Measurements from ENCODE around the gene GDF7.
A peak's percentile ranks its signal among the peaks of the same experiment; 100 is the strongest.

Gene GDF7

DNA sequence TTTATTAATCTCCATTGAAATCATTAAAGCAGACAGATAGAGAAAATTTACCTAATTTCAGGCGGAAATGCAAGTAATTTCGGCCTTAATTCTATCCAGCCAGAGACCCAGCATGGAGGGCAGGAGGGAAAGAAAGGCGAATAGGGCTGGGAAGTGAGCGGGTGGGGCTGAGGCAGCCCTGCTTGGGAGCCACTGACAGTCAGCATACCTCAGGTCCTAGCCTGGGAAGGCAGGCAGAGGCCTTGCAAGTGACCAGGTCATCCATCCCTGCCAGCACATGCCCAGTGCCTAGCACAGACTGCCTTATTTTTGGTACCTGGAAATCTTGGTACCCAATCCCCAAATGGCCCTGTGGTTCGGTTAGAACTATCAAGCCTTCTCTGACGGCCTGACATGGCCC is 1.5 kb downstream of the GDF7 start:
- H3K79me1 ChIP-seq (replicated peaks; ENCODE audit: low read length, poor library complexity, severe bottlenecking) = peaks cover 10% of the 10 kb centered on the region
- H3K9ac ChIP-seq (ENCODE audit: low read length) = no peak overlapping the region
- H2AFZ ChIP-seq (ENCODE audit: low read depth, low read length) = no peak overlapping the region
- WGBS = 82% methylated on average over 6 of the region's 6 CpGs
- no peak overlapping the region for H3K4ac ChIP-seq (ENCODE audit: low read depth in 1 of 2, low read length in 2 of 2)
- no peak overlapping the region for H3K14ac ChIP-seq (ENCODE audit: low read length in 2 of 2)
- no peak overlapping the region for H2BK12ac ChIP-seq (ENCODE audit: low read length in 2 of 2)
- H3K4me2 ChIP-seq (ENCODE audit: low read length, poor library complexity, severe bottlenecking) = peak overlapping the region; percentile 64
- no peak for DNase-seq
- peaks cover 45% of the 10 kb centered on the region for H3K4me1 ChIP-seq (ENCODE audit: control insufficient read depth, insufficient read depth, low read depth, low read length)
- no peak overlapping the region for H4K91ac ChIP-seq (ENCODE audit: low read length)
- H3K23ac ChIP-seq (ENCODE audit: low read length in 2 of 2) = no peak overlapping the region
- no peaks in the 10 kb centered on the region for H3K9me3 ChIP-seq (ENCODE audit: control insufficient read depth, low read length)
- peak overlapping the region in 1 of 2 experiments; percentile 36 for H3K4me3 ChIP-seq (ENCODE audit: insufficient read depth in 1 of 2, low read depth in 1 of 2, low read length in 2 of 2)
- H2BK120ac ChIP-seq (ENCODE audit: low read depth, low read length) = no peak overlapping the region
- peaks cover 24 to 91% of the 10 kb centered on the region in 2 experiments for H3K27me3 ChIP-seq (ENCODE audit: control insufficient read depth in 1 of 2, insufficient read depth in 1 of 2, low read length in 2 of 2)
- no peak overlapping the region for H4K8ac ChIP-seq (ENCODE audit: low read length)
- H2BK15ac ChIP-seq (ENCODE audit: low read depth, poor library complexity, severe bottlenecking) = no peak overlapping the region
- H3K27ac ChIP-seq (ENCODE audit: low read length, poor library complexity, severe bottlenecking) = no peak overlapping the region
- H2AK5ac ChIP-seq (ENCODE audit: low read length, severe bottlenecking) = no peak overlapping the region
- peaks cover 0 to 31% of the 10 kb centered on the region in 2 experiments for H3K36me3 ChIP-seq (ENCODE audit: control insufficient read depth in 1 of 2, insufficient read depth in 2 of 2, low read depth in 1 of 2, low read length in 2 of 2)
- no peak overlapping the region for H2BK5ac ChIP-seq (ENCODE audit: low read depth, low read length, poor library complexity, severe bottlenecking)
- H3K18ac ChIP-seq (ENCODE audit: low read depth in 1 of 2, low read length in 2 of 2) = no peak overlapping the region

DNA sequence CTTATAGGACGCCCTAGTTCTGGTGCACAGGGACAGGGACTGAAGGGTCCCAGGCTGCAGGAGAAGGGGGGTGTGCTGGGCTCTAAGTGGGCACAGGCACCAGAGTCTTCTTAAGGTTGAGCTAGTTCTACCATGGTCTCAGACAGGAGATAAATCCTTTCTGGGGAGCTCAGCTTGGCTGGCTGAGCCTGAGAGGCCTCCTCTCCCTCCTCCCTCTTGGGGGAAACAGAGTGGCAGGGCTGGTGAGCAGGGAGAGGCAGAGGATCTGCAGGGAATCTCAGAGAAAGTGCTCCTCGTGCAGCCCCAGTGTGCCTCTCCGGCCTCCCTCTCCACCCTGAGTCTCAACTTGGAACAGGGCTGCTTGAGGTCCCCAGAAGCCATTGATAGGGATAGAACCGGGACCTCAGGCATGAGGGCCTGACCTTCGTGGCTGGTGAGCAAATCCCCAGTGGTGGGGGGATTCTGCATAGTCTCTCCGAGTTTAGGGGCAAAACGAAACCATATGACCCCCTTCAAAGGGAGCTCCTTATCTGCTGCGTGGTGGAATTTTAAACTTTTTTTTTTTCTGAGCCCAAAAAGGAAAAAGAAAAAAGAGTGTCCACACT is 2.0 kb downstream of the GDF7 start:
- H2BK15ac ChIP-seq (ENCODE audit: low read depth, poor library complexity, severe bottlenecking) = no peak overlapping the region
- H3K4ac ChIP-seq (ENCODE audit: low read depth in 1 of 2, low read length in 2 of 2) = no peak overlapping the region
- H2BK120ac ChIP-seq (ENCODE audit: low read depth, low read length) = no peak overlapping the region
- no peak overlapping the region for H2BK5ac ChIP-seq (ENCODE audit: low read depth, low read length, poor library complexity, severe bottlenecking)
- no peak overlapping the region for H3K18ac ChIP-seq (ENCODE audit: low read depth in 1 of 2, low read length in 2 of 2)
- H3K27me3 ChIP-seq (ENCODE audit: control insufficient read depth in 1 of 2, insufficient read depth in 1 of 2, low read length in 2 of 2) = peaks cover 20 to 91% of the 10 kb centered on the region in 2 experiments
- H3K4me2 ChIP-seq (ENCODE audit: low read length, poor library complexity, severe bottlenecking) = peak overlapping the region; percentile 64
- peaks cover 43% of the 10 kb centered on the region for H3K4me1 ChIP-seq (ENCODE audit: control insufficient read depth, insufficient read depth, low read depth, low read length)
- no peak for DNase-seq
- peaks cover 10% of the 10 kb centered on the region for H3K79me1 ChIP-seq (replicated peaks; ENCODE audit: low read length, poor library complexity, severe bottlenecking)
- no peak overlapping the region for H2AFZ ChIP-seq (ENCODE audit: low read depth, low read length)
- H3K9ac ChIP-seq (ENCODE audit: low read length) = no peak overlapping the region
- no peak overlapping the region for H3K27ac ChIP-seq (ENCODE audit: low read length, poor library complexity, severe bottlenecking)
- H2AK5ac ChIP-seq (ENCODE audit: low read length, severe bottlenecking) = no peak overlapping the region
- no peaks in the 10 kb centered on the region for H3K9me3 ChIP-seq (ENCODE audit: control insufficient read depth, low read length)
- 68% methylated on average over 8 of the region's 8 CpGs for WGBS
- H3K36me3 ChIP-seq (ENCODE audit: control insufficient read depth in 1 of 2, insufficient read depth in 2 of 2, low read depth in 1 of 2, low read length in 2 of 2) = peaks cover 0 to 35% of the 10 kb centered on the region in 2 experiments
- H3K4me3 ChIP-seq (ENCODE audit: insufficient read depth in 1 of 2, low read depth in 1 of 2, low read length in 2 of 2) = peak overlapping the region in 1 of 2 experiments; percentile 36
- no peak overlapping the region for H3K14ac ChIP-seq (ENCODE audit: low read length in 2 of 2)
- no peak overlapping the region for H3K23ac ChIP-seq (ENCODE audit: low read length in 2 of 2)
- no peak overlapping the region for H4K91ac ChIP-seq (ENCODE audit: low read length)
- no peak overlapping the region for H2BK12ac ChIP-seq (ENCODE audit: low read length in 2 of 2)
- H4K8ac ChIP-seq (ENCODE audit: low read length) = no peak overlapping the region

DNA sequence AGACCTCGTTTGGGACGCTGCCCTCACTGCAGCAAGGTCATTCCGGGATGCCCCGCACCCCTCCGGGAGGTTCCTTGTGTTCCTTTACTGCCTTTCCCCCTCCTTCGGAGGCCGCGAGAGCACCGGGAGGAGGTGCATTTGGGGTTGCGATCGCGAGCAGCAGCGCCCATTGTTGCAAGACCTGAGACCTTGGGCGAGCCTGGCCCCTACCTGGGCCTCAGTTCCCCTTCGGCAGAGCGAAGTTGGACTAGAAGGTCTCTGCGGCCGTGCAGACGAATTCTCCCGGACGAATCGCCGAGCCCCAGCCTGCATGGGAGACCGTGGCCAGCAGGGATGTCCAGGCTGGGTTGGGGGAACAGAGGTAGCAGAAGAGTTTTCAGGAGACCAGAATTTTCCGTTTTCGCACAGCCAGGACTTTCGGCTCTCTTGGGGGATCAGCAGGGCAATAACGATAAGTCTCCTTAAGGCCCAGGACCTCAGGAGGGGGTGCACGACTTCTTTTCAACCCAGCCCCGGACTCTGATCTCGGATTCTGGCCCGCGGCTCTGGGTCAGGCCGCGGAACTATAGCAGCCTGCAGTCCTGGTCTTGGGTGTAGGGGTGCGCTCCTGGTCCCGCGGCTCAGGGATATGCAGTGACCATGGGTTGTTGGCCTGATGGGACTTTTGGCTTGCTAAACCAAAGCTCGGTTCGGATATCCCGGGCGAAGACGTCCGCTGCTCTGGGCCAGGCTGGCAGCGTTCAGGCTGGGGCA is 2.8 kb downstream of the GDF7 start:
- H3K4me3 ChIP-seq (ENCODE audit: insufficient read depth in 1 of 2, low read depth in 1 of 2, low read length in 2 of 2) = no peak overlapping the region
- H3K4me2 ChIP-seq (ENCODE audit: low read length, poor library complexity, severe bottlenecking) = peak overlapping the region; percentile 17
- H2BK12ac ChIP-seq (ENCODE audit: low read length in 2 of 2) = no peak overlapping the region
- H3K79me1 ChIP-seq (replicated peaks; ENCODE audit: low read length, poor library complexity, severe bottlenecking) = peaks cover 10% of the 10 kb centered on the region
- H4K91ac ChIP-seq (ENCODE audit: low read length) = no peak overlapping the region
- no peak overlapping the region for H2BK120ac ChIP-seq (ENCODE audit: low read depth, low read length)
- no peak overlapping the region for H2AK5ac ChIP-seq (ENCODE audit: low read length, severe bottlenecking)
- no peak overlapping the region for H2BK15ac ChIP-seq (ENCODE audit: low read depth, poor library complexity, severe bottlenecking)
- H3K23ac ChIP-seq (ENCODE audit: low read length in 2 of 2) = no peak overlapping the region
- no peak overlapping the region for H4K8ac ChIP-seq (ENCODE audit: low read length)
- H2AFZ ChIP-seq (ENCODE audit: low read depth, low read length) = no peak overlapping the region
- no peak overlapping the region for H3K14ac ChIP-seq (ENCODE audit: low read length in 2 of 2)
- H3K4me1 ChIP-seq (ENCODE audit: control insufficient read depth, insufficient read depth, low read depth, low read length) = peaks cover 44% of the 10 kb centered on the region
- no peaks in the 10 kb centered on the region for H3K9me3 ChIP-seq (ENCODE audit: control insufficient read depth, low read length)
- no peak overlapping the region for H2BK5ac ChIP-seq (ENCODE audit: low read depth, low read length, poor library complexity, severe bottlenecking)
- 59% methylated on average over 45 of the region's 45 CpGs for WGBS
- no peak overlapping the region for H3K4ac ChIP-seq (ENCODE audit: low read depth in 1 of 2, low read length in 2 of 2)
- H3K9ac ChIP-seq (ENCODE audit: low read length) = no peak overlapping the region
- H3K27ac ChIP-seq (ENCODE audit: low read length, poor library complexity, severe bottlenecking) = no peak overlapping the region
- H3K36me3 ChIP-seq (ENCODE audit: control insufficient read depth in 1 of 2, insufficient read depth in 2 of 2, low read depth in 1 of 2, low read length in 2 of 2) = peaks cover 0 to 39% of the 10 kb centered on the region in 2 experiments
- no peak overlapping the region for H3K18ac ChIP-seq (ENCODE audit: low read depth in 1 of 2, low read length in 2 of 2)
- no peak for DNase-seq
- H3K27me3 ChIP-seq (ENCODE audit: control insufficient read depth in 1 of 2, insufficient read depth in 1 of 2, low read length in 2 of 2) = peaks cover 12 to 88% of the 10 kb centered on the region in 2 experiments

DNA sequence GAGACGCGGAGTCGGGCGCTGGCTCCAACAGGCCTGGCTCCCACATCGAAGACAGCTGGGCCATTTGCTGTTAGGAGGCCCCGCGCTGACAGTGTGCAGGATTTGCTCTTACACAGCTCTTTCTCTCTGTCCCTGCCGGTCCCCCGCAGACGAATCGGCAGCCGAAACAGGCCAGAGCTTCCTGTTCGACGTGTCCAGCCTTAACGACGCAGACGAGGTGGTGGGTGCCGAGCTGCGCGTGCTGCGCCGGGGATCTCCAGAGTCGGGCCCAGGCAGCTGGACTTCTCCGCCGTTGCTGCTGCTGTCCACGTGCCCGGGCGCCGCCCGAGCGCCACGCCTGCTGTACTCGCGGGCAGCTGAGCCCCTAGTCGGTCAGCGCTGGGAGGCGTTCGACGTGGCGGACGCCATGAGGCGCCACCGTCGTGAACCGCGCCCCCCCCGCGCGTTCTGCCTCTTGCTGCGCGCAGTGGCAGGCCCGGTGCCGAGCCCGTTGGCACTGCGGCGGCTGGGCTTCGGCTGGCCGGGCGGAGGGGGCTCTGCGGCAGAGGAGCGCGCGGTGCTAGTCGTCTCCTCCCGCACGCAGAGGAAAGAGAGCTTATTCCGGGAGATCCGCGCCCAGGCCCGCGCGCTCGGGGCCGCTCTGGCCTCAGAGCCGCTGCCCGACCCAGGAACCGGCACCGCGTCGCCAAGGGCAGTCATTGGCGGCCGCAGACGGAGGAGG is 3.5 kb downstream of the GDF7 start:
- Histone ChIP-seq H3K14ac (ENCODE audit: low read length in 2 of 2) (no peak overlapping the region), H3K36me3 (ENCODE audit: control insufficient read depth in 1 of 2, insufficient read depth in 2 of 2, low read depth in 1 of 2, low read length in 2 of 2) (peaks cover 0 to 41% of the 10 kb centered on the region in 2 experiments), H3K4me1 (ENCODE audit: control insufficient read depth, insufficient read depth, low read depth, low read length) (peaks cover 43% of the 10 kb centered on the region), H2BK120ac (ENCODE audit: low read depth, low read length) (no peak overlapping the region), H3K4me3 (ENCODE audit: insufficient read depth in 1 of 2, low read depth in 1 of 2, low read length in 2 of 2) (no peak overlapping the region), H3K27ac (ENCODE audit: low read length, poor library complexity, severe bottlenecking) (no peak overlapping the region), H3K18ac (ENCODE audit: low read depth in 1 of 2, low read length in 2 of 2) (no peak overlapping the region), H3K4ac (ENCODE audit: low read depth in 1 of 2, low read length in 2 of 2) (no peak overlapping the region), H2BK12ac (ENCODE audit: low read length in 2 of 2) (no peak overlapping the region), H3K23ac (ENCODE audit: low read length in 2 of 2) (no peak overlapping the region), H4K8ac (ENCODE audit: low read length) (no peak overlapping the region), H3K4me2 (ENCODE audit: low read length, poor library complexity, severe bottlenecking) (no peak overlapping the region), H2BK15ac (ENCODE audit: low read depth, poor library complexity, severe bottlenecking) (no peak overlapping the region), H3K79me1 (replicated peaks; ENCODE audit: low read length, poor library complexity, severe bottlenecking) (peaks cover 10% of the 10 kb centered on the region), H3K9ac (ENCODE audit: low read length) (no peak overlapping the region), H4K91ac (ENCODE audit: low read length) (peak overlapping the region; percentile 27), H3K9me3 (ENCODE audit: control insufficient read depth, low read length) (no peaks in the 10 kb centered on the region), H2AK5ac (ENCODE audit: low read length, severe bottlenecking) (no peak overlapping the region), H2BK5ac (ENCODE audit: low read depth, low read length, poor library complexity, severe bottlenecking) (no peak overlapping the region), H2AFZ (ENCODE audit: low read depth, low read length) (no peak overlapping the region), H3K27me3 (ENCODE audit: control insufficient read depth in 1 of 2, insufficient read depth in 1 of 2, low read length in 2 of 2) (peaks cover 5 to 80% of the 10 kb centered on the region in 2 experiments)
- no peak for DNase-seq
- 69% methylated on average over 83 of the region's 83 CpGs for WGBS

Measured in mesenchymal stem cell (in vitro differentiated cells and primary cell).